Left renal cortex interstitium (tissue), 4 donors: ENCODE measurements around the gene ASPM. TPM values are rescaled to one million over a fixed set of nuclear protein-coding genes. Genes with fewer than 3 reads are reported as not detected.
"Not testable (repeated sequence)": the region's sequence is repeated elsewhere in the genome, so short reads cannot be mapped to it uniquely, and the experiment has no call there.

ENCODE experiments used
- DNase-seq, 4 donors: peaks; one replicate each; pipeline ENCODE4 v3.0.0-alpha.2; 2013; ENCODE audit warnings: low read depth in 4 of 4, low spot score in 2 of 4, missing footprints in 1 of 4
- polyA plus RNA-seq, 4 donors: library from polyadenylated mRNA; unstranded; fragments of 120-200 nt; gene quantifications; one replicate each; pipeline ENCODE4 v1.2.1, GENCODE V29; 2013; ENCODE audit not compliant: insufficient read length in 4 of 4

ASPM gene
- polyA plus RNA-seq, 4 donors = 20.2 to 24.4 (median 21.0) TPM

- no peak for DNase-seq
These were observed 2.9 kb upstream of the ASPM start for GRCh38 chr1:197149340-197149739.

DNA sequence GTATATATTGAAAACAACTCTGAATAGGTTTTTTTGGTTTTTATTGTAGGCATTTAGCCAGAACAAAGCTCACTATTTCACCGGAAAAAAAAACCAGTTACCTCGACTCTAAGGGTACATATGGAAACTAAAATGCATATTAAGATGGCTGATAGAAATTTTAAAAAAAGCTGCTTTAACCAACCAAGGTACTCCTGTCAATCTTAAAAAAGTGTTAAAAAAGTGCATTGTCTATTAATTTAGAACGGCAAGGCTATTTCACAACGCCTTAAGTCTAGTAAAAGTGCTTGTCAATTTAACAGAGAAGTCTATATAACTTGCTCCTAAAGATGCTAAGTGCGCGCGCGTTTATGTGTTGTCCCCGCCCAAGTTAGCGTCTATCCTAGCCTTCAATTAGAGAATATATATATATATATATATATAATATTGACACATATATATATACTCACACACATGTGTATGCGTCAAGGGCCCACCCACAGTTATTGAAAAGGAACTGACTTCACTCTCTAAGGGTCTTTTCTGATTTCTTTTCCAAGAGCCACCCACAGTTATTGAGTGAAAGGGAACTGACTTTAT lies 934 bp downstream of the ASPM start:
- no peak for DNase-seq

DNA sequence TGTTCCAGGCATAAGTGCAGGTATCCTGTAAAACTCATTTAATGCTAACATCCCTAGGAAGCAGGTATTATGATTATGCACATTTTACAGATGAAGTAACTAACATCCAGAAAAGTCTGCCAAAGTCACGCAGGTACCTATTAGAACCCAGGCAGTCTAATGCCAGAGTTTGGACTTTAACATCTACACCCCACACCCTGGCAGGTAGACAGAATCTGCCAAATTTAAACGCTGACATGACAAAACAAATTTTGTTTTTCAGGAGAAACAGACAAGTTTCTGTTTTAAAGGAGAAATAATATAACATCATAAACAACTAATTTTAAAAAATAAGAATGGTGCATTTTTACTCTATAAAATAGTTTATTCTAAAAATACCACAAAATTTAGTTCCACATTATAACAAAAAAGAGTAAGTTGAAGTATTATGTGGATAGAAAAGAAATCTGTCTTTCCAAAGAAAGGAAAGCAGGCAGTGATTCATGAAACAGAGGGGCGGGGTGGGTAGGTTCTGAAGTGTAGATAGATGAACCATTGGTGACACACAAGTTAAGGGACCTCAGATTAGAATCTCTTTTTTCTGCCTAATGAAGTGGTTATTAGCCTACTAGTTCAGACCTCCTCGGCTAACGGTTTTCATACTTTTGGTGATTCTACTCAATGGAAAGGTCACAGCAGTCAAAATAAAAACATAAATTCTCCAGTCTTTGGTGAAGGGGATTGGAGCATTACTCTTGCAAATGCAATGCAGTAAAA lies 1.7 kb downstream of the ASPM start:
- no peak for DNase-seq

GRCh38 chr1:197143276-197143675 lies 3.2 kb downstream of the ASPM start:
- no peak for DNase-seq

- DNase-seq = no peak
These were observed 4.9 kb downstream of the ASPM start for GRCh38 chr1:197141575-197141974.

- DNase-seq = no peak
These were observed 6.3 kb downstream of the ASPM start for GRCh38 chr1:197140121-197140520.

- DNase-seq = no peak
These were observed 7.3 kb downstream of the ASPM start for GRCh38 chr1:197139169-197139568.

DNA sequence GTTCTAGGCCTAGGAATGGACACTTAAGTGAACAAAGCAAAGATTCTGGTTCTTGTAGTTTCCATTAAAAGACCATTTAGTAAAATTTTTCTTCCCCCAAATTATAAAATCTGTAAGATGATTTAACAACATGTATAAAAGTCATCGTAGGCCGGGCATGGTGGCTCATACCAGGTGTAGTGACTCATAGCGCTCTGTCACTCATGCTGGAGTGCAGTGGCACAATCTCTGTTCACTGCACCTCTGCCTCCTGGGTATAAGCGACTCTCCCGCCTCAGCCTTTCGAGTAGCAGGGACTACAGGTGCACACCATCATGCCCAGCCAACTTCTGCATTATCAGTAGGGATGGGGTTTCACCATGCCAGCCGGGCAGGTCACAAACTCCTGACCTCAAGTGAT lies 9.1 kb downstream of the ASPM start:
- DNase-seq = no peak

DNA sequence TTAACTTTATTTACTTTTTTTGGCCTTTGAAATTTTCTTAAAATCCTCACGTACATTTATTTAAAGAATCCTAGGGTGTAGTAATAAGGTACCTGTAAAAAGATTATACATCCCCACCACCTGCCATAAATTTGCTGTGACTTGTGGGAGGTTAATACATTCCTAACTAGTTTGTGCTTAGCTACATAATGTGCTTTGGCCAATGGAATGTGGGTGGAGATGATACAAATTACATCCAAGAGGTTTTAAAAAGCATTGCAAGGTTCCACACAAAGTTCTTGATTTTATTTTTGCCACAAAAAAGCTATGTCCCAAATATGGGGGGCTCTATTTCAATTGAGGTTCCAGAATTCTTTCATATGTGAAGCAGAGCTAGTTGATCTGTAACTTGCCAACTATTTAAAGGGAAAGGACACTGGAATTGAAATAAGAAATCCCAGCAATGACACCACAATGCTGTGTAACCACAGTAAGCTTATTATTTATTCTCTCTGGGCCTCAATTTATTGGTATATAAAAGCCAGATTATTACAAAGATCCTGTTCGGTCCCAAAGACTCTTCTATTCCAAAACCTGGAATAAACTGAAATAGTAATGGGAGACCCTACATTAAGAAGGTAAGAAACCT lies 15.7 kb downstream of the ASPM start:
- DNase-seq = no peak

- no peak for DNase-seq
These were observed 16.8 kb downstream of the ASPM start for GRCh38 chr1:197129698-197130097.

DNA sequence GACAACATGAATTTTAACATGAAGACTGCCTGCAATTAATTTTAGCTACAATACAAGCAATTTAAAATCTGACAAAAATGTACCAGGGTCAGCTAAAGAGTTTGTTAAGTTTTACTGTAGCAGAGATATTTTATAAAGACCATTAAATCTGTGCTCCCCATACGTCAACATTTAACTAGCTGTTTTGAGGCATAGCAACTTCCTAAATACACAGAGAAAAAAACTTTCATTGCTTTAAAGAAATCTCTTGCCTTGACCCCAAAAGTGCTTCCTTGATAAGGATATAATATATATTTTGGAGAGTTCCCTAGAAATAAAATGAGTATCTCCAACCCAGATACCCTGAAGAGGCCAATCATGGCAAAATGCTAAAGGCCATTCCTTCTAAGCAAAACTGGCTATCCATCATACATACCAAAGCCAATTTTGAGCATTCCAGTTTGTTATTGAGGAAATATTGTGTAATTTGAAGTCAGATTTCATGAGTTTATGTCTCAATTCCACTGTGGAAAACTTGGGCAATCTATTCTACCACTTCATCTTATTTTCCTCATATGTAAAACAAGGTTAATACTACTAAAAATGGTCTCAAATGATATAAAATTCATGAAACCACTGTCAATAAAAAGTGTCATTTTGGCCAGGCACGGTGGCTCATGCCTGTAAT lies 19.1 kb downstream of the ASPM start:
- DNase-seq = no peak

DNA sequence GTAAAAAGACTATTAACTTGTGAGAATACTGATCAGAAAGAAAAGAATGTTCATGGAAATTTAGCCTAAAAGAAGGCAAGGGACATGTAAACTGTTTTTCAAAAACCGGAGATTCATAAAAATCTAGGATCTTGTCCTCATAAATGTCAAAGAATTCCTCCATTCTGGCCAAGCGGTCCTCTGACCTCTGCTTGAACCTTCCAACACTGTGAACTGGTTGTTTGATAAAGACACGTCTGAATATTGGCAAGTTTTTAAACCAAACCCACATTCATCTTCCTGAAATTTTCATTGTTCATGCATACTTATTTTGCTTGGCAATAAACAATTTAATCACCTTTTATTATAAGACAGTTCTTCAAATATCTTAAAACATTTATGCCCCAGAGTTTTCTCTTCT lies 19.8 kb downstream of the ASPM start:
- DNase-seq = no peak

DNA sequence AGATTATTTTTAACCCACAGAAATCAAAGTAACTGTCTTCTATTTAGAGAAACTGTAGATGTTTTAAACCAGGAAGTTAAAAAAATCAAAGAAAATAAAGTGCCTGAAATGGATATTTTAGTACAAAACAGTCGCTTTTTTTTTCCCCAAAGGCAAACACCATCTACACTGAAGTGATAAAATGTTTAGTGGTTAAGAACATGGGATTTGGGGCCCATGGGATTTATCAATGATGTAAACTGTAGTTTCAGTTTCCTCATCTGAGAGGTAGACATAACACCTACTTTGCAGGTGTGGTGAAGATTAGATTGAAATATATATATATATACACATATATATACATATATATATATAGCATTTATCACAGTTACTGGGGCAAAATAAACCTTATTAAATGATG lies 22.1 kb downstream of the ASPM start:
- DNase-seq = no peak

GRCh38 chr1:197116156-197116555 lies 30.3 kb downstream of the ASPM start:
- no peak for DNase-seq

DNA sequence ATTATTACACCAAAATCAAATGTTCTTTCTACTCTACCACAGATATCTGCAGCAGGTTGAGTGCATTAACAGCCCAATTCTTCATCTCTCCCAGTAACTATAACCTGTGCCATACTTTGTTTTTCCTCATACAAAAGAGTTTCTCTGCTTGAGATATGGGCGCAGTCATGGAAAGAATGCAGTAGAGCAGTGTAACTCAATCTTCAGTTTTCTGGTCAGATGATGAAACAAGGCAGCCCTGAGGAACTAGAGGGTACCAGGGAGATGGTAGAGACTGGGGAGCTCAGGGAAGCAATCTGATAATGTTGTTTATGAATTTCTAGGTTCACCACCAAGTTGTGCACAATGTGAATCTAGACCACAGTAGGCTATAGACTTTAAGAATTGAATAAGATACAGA lies 39.6 kb downstream of the ASPM start:
- DNase-seq = no peak

GRCh38 chr1:197103300-197103699 lies 43.2 kb downstream of the ASPM start:
- DNase-seq = no peak

- DNase-seq = no peak
These were observed 44.5 kb downstream of the ASPM start for GRCh38 chr1:197101978-197102377.

- DNase-seq = no peak
These were observed 45.8 kb downstream of the ASPM start for GRCh38 chr1:197100677-197101076.

GRCh38 chr1:197099444-197099843 lies 47.0 kb downstream of the ASPM start:
- DNase-seq = no peak

- DNase-seq = not testable (repeated sequence)
These were observed 49.5 kb downstream of the ASPM start for GRCh38 chr1:197096971-197097370.

DNA sequence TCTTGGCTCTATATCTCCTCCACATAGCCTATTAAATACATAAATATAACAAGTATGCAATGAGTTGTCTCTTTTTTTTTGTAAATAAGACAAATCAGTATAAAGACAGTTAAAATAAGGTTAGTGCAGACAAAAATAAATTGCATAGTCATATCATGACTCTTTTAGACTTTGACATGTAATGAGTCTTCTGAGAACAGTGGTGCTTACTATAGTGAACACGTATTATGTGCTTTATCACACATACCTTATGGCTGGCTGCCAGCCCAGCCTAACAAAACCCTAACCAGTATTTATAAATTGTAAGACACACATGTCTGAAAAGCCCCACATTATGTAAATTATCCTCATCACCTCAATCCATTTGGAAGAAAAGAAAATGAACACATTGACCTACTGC lies 50.3 kb downstream of the ASPM start:
- DNase-seq = no peak
